Hepatic stellate cell (primary cell): ENCODE data around the gene FKTN.

ENCODE experiments used
- DNase-seq: peaks from one replicate; pipeline ENCODE4 v3.0.0; 2011; ENCODE audit warnings: low spot score

Gene FKTN

DNA sequence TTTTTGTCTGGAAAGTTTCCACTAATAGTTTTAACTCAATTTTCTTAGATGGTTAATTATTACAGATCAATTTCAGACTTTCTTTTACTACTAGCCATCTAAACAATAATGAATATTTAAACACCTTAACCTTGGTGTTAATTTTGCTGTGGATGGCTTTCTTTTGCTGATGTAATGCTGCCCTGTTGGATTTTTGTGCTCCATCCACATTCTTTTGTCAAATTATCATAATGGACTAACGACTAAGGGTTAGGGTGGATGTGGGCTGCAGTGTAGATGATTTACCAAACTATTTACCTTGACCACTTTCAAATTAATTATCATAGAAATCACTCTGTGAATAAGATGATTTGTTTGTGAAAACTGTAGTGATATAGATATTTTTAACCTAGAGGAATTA lies 120.8 kb downstream of the FKTN start:
- no peak for DNase-seq

DNA sequence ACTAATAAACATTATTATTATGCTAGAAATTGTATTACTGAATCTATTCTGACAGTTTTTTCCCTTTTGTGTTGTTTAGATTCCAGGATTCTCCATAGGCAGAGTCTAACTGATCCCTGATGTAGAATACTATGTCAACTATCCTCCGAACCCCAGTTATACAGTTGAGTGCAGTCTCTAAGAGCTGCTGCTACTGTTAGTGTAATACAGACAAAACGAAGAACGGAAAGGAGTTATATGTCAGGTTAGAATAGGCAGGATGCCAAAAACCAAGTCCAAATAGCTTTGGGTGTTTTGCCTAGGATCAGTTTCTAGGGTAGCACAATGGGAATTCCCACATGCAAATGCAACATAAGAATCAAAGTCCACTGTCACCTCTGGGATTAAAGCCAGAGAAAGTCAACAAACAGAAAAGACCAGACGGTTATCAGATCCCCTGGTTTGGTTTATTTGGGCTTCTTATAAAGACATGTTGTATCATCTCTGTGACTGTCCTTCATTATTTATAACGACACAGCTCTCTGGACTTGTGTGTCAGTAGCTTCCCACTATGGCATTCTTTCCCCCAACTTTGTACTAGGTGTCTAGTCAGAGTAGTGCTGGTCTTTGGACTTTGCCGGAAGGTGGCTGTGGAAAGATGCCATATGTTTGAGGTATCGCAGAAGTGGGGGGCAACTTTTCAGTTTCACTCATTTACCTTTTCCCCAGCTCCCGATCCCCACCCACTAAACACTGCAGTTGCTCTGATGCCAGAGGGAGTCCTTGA lies 121.5 kb downstream of the FKTN start:
- no peak for DNase-seq

DNA sequence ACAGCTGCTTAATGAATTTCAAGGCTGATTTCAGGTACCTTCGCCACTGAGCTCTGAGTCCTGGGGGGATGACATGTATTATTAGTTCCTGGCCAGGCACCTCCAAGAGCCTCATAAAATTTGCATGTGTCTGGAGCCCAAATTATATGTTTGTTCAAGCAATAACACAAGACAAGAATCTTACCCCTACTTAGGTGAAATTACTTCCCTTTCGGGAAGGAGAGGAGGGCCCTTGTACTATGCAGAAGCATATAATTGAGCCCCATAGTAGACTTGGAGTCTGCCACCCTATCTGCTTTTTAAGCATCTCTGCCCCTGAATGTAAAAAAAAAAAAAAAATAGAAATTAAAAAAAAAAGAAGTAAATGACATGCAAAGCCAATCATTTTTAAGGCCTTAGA lies 123.4 kb downstream of the FKTN start:
- no peak for DNase-seq

DNA sequence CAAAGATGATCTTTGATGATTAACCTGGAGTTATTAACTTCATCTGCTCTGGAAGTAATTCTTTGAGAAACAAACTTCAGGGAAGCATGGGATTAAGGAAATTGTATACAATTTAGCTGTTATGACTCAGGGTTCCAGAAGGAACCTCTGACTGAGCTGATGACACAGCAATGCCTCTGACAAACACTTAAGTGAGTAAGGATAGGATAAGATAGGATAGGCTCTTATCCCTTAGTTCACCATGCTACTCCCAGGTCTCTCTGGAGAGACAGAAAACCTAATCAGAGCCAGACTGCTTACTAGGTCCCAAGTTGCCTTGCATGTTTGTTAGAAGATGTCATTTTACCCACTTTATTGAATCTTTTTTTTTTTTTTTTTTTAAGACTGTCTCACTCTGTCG lies 123.8 kb downstream of the FKTN start:
- DNase-seq, result peak; percentile 26

DNA sequence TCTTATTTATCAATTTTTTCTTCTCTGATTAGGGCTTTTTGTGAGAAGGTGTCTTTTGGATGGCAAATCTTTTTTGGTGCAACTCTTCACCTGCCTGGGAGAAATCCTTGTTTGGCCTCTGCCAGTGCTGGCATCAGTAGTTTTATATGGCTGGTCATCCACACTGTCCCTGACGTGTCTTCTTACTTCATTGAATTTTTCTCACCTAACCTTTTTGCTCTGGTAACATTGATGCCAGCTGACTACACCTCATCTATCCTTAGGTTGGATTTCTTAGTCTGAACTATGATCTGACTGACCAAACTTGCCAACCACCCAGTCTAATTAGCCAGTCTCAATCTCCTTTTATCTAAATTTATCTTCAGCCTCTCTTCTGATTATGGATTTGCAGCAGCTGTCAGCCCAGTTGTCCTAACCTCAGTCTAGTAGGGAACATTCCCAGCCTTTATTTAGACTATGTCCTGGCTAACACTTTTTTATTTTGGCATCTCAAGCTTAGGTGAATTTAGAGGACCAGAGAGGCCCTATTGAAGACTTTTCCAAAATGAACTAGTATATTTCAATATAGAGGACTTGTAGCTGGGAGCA lies 125.9 kb downstream of the FKTN start:
- DNase-seq, result no peak

DNA sequence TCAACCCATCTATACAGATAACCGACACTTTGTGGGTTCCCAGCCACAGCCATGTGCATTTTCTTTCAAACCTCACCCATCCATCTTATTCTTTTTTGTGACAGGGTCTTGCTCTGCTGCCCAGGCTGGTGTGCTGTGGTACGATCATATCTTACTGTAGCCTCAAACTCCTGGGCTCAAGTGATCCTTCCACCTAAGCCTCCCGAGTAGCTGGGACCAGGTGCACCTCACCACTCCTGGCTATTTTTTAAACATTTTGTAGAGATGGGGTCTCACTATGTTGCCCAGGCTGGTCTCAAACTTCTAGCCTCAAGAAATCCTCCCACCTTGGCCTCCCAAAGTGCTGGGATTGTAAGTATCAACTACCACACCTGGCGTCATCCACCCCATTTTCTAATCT lies 129.0 kb downstream of the FKTN start:
- no peak for DNase-seq
